Fibroblast of lung (primary cell): Measurements from ENCODE around the gene ZNF557.
"Not testable (repeated sequence)": the region's sequence is repeated elsewhere in the genome, so short reads cannot be mapped to it uniquely, and the experiment has no call there.

Experiments used
- EZH2 ChIP-seq: IDR thresholded peaks from 2 replicates; pipeline ENCODE4 v1.5.1; 2012; ENCODE audit warnings: low read length, control low read depth, mild to moderate bottlenecking; ENCODE audit errors: missing control alignments
- TF ChIP-seq, protein P1 (sequence below), 2 donors: IDR thresholded peaks in 1 of 2; conservative IDR thresholded peaks in 1 of 2; 1 replicate in 1 of 2; 2 replicates in 1 of 2; pipeline ENCODE4 v1.5.1; 2011 to 2012; ENCODE audit warnings: low read length in 2 of 2, control low read depth in 1 of 2, inconsistent platforms in 1 of 2, low read depth in 1 of 2, mild to moderate bottlenecking in 1 of 2

DNA sequence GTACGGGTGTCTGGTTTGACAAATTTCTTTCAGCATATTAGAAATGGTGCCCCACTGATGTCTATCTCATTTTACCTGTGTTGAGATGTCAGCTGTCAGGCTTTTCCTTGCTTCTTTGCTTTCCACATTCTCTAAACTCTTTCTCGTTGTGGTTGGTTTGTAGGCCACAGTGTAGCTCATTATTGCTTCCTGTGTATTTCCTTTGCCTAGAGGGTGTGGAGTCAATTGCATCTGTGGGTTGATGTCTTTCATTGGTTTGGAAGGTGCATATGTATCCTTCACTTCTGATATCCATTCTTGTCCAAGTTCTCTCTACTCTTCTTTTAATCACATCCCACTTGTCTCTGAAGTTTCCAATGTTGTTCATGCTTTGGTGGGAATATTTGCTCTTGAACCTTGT is 27.9 kb upstream of the ZNF557 start:
- TF ChIP-seq, protein P1, sequence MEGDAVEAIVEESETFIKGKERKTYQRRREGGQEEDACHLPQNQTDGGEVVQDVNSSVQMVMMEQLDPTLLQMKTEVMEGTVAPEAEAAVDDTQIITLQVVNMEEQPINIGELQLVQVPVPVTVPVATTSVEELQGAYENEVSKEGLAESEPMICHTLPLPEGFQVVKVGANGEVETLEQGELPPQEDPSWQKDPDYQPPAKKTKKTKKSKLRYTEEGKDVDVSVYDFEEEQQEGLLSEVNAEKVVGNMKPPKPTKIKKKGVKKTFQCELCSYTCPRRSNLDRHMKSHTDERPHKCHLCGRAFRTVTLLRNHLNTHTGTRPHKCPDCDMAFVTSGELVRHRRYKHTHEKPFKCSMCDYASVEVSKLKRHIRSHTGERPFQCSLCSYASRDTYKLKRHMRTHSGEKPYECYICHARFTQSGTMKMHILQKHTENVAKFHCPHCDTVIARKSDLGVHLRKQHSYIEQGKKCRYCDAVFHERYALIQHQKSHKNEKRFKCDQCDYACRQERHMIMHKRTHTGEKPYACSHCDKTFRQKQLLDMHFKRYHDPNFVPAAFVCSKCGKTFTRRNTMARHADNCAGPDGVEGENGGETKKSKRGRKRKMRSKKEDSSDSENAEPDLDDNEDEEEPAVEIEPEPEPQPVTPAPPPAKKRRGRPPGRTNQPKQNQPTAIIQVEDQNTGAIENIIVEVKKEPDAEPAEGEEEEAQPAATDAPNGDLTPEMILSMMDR (conservative IDR thresholded peaks at IDR 0.05 in 1 of 2, IDR thresholded peaks at IDR 0.05 in 1 of 2; ENCODE audit: low read depth in 1 of 2, low read length in 2 of 2): not testable (repeated sequence)
- not testable (repeated sequence) for TF ChIP-seq EZH2
